Measurements from ENCODE around the gene BEST3. TPM values are rescaled to one million over a fixed set of nuclear protein-coding genes. Genes with fewer than 3 reads are reported as not detected.
A peak's percentile ranks its signal among the peaks of the same experiment; 100 is the strongest.

The BEST3 gene
- total RNA-seq, 1 experiment from 2014 or later = 0.54 TPM

- Histone ChIP-seq H3K9me3 (ENCODE audit: control insufficient read depth in 1 of 2, insufficient read depth in 1 of 2, low read depth in 1 of 2, low read length in 2 of 2) (no peaks in the 10 kb centered on the region), H3K79me2 (ENCODE audit: insufficient read depth, low read length) (no peaks in the 10 kb centered on the region), H3K27ac (ENCODE audit: low read depth, low read length) (no peak overlapping the region), H3K36me3 (ENCODE audit: control insufficient read depth in 1 of 2, insufficient read depth in 2 of 2, low read length in 2 of 2) (no peaks in the 10 kb centered on the region), H3K9ac (ENCODE audit: low read length) (no peak overlapping the region), H4K20me1 (ENCODE audit: insufficient read depth) (no peaks in the 10 kb centered on the region), H3K27me3 (ENCODE audit: insufficient read depth, low read length) (no peaks in the 10 kb centered on the region), H3K4me1 (ENCODE audit: control insufficient read depth in 1 of 2, insufficient read depth in 2 of 2, low read length in 2 of 2) (no peaks in the 10 kb centered on the region), H3K4me2 (ENCODE audit: low read length) (no peak overlapping the region), H3K9me2 (ENCODE audit: insufficient read depth) (no peaks in the 10 kb centered on the region), H3K4me3 (replicated peaks in 1 of 2; ENCODE audit: low read depth in 1 of 2, low read length in 2 of 2) (no peak overlapping the region), H2AFZ (ENCODE audit: low read depth, low read length, poor library complexity, severe bottlenecking) (no peak overlapping the region)
- POLR2A ChIA-PET = no interaction called here
- ATAC-seq = no peak
- RAD21 ChIA-PET (ENCODE audit: low non-redundant PET in 1 of 2, low total read pairs in 2 of 2, uncharacterized antibody in 2 of 2, unreplicated experiment in 2 of 2) = no interaction called here
- BruUV-seq (replicated peaks) = no TSS peak
- TF ChIP-seq, protein P1, sequence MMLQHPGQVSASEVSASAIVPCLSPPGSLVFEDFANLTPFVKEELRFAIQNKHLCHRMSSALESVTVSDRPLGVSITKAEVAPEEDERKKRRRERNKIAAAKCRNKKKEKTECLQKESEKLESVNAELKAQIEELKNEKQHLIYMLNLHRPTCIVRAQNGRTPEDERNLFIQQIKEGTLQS (IDR thresholded peaks at IDR 0.05) = no peak
- no peak for TF ChIP-seq CBX3 (IDR thresholded peaks at IDR 0.05; ENCODE audit: low read depth)
- no peak for TF ChIP-seq ZNF274 (IDR thresholded peaks at IDR 0.05; ENCODE audit: low read depth, low read length)
- TF ChIP-seq CTCF (IDR thresholded peaks at IDR 0.05 in 2 of 3, conservative IDR thresholded peaks at IDR 0.05 in 1 of 3; ENCODE audit: borderline replicate concordance in 1 of 3, insufficient read depth in 1 of 3, low read depth in 2 of 3, low read length in 2 of 3) = peak in 2 of 3 experiments; percentile 32 to 50; a peak in 3 of 6 replicates
- intact Hi-C loops (cut with micrococcal nuclease) = no loop called here
- CTCF ChIA-PET = no interaction called here
- DNase-seq (ENCODE audit: low read depth, low spot score) = no peak
These were observed 9.5 kb upstream of the BEST3 start for GRCh38 chr12:69708649-69709048.

- Histone ChIP-seq H4K20me1 (ENCODE audit: insufficient read depth) (no peaks in the 10 kb centered on the region), H3K27ac (ENCODE audit: low read depth, low read length) (no peak overlapping the region), H3K4me3 (replicated peaks in 1 of 2; ENCODE audit: low read depth in 1 of 2, low read length in 2 of 2) (no peak overlapping the region), H3K4me1 (ENCODE audit: control insufficient read depth in 1 of 2, insufficient read depth in 2 of 2, low read length in 2 of 2) (no peaks in the 10 kb centered on the region), H3K79me2 (ENCODE audit: insufficient read depth, low read length) (no peaks in the 10 kb centered on the region), H3K9me2 (ENCODE audit: insufficient read depth) (no peaks in the 10 kb centered on the region), H3K9ac (ENCODE audit: low read length) (no peak overlapping the region), H3K36me3 (ENCODE audit: control insufficient read depth in 1 of 2, insufficient read depth in 2 of 2, low read length in 2 of 2) (no peaks in the 10 kb centered on the region), H2AFZ (ENCODE audit: low read depth, low read length, poor library complexity, severe bottlenecking) (no peak overlapping the region), H3K9me3 (ENCODE audit: control insufficient read depth in 1 of 2, insufficient read depth in 1 of 2, low read depth in 1 of 2, low read length in 2 of 2) (no peaks in the 10 kb centered on the region), H3K27me3 (ENCODE audit: insufficient read depth, low read length) (no peaks in the 10 kb centered on the region), H3K4me2 (ENCODE audit: low read length) (no peak overlapping the region)
- RAD21 ChIA-PET (ENCODE audit: low non-redundant PET in 1 of 2, low total read pairs in 2 of 2, uncharacterized antibody in 2 of 2, unreplicated experiment in 2 of 2) = no interaction called here
- DNase-seq (ENCODE audit: low read depth, low spot score) (no peak), ATAC-seq (no peak)
- POLR2A ChIA-PET = no interaction called here
- intact Hi-C loops (cut with micrococcal nuclease) = no loop called here
- TF ChIP-seq POLR2A (IDR thresholded peaks at IDR 0.05; ENCODE audit: borderline replicate concordance, extremely low read depth, insufficient read depth, insufficient read length) (no peak), ZBTB33 (IDR thresholded peaks at IDR 0.05; ENCODE audit: extremely low read depth, insufficient replicate concordance, low read length) (no peak), RAD21 (IDR thresholded peaks at IDR 0.05; ENCODE audit: low read depth) (no peak), SIN3A (IDR thresholded peaks at IDR 0.05; ENCODE audit: low read depth) (no peak)
- no TSS peak for BruUV-seq (replicated peaks)
- CTCF ChIA-PET = no interaction called here
These were observed 5.3 kb upstream of the BEST3 start for GRCh38 chr12:69704357-69704756.
